Amygdala (tissue), 56 donors: Measurements from ENCODE around the gene PBRM1.
A peak's percentile ranks its signal among the peaks of the same experiment; 100 is the strongest.
"Not testable (repeated sequence)": the region's sequence is repeated elsewhere in the genome, so short reads cannot be mapped to it uniquely, and the experiment has no call there.

Source experiments
- DNase-seq, 56 donors: peaks; one replicate each; lab custom pipeline; 2025; lab: John Stamatoyannopoulos, UW

Gene PBRM1

DNA sequence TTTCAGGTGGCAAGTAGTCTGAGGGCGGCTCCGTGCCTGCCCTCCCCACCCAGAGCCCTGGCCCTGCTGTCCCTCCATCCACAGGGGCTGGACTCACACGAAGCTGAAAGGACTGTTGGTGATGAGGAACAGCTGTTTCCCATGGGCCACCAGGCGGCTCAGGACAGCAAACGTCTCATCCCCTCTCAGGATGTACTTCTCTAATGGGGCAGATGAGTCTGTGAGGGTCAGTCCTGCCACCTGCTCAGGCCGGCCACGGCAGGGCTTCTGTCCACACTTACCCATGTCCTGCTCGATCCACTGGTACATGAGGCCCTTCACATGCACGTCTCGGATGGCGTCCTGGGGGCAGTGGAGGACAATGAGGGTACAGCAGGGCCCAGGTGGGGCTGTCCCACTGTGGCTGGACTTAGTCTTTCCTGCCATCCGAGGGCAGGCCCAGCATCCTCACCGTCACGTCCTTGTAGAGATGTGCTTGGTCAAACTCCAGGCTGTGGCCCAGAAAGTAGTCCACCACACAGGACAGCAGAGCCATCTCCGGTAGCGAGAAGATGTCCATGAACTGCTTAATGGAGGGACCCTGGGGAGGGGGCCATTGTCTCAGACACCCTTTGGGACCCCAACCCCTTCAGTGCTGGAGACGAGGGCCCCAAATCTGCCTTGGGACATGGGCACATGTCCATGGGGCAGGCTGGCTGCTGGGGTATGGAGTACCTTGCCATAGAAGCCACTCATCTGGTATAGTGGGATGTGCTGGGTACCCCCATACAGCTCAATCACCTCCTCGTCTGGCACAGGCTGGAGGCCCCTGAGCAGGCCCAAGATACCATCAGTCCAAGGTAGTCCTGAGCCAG, 157.8 kb downstream of the PBRM1 start:
- no peak for DNase-seq

DNA sequence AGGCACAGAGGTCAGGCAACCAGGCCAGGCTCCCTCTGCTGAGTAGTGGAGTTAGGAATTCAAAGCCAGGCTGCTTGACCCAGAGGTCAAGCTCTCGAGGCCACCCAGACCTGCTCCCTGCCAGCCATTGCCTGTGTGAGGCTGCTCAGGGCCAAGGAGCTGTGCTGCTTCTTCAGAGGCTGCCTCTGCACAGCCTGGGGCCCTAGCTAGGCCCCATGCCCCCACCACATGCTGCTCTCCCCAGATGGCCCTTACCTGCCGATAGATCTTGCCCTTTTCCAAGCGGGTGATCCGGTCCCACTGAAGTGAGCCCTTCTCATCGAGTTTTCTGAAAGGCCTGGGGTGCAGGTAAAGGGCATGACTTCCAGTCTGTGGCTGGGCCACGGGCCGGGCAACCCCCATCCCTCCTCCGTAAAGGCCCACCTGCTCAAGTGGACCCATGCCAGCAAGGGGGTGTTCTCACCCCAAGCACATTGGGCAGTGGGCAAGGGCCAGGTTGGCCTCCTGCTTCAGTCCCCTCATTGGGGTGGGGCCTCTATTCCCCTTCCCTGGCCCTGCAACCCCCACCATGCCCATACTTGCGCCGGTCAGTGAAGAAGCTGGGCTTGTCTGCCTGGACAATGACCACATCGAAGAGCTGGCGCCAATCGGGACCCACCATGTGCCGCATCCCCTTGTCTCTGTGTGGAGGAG, 158.5 kb downstream of the PBRM1 start:
- no peak for DNase-seq

DNA sequence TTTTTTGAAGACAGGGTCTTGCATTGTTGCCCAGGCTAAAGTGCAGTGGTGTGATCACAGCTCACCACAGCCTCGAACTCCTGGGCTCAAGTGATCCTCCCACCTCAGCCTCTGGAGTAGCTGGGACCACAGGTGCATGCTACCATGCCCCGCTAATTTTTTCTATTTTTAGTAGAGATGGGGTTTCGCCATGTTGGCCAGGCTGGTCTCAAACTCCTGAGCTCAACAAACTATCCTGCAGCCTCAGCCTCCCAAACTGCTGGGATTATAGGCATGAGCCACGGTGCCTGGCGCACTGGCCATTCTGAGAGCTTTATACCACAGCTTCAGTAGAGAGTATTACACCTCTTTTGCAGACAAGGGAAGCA, 159.1 kb downstream of the PBRM1 start:
- not testable (repeated sequence) for DNase-seq

DNA sequence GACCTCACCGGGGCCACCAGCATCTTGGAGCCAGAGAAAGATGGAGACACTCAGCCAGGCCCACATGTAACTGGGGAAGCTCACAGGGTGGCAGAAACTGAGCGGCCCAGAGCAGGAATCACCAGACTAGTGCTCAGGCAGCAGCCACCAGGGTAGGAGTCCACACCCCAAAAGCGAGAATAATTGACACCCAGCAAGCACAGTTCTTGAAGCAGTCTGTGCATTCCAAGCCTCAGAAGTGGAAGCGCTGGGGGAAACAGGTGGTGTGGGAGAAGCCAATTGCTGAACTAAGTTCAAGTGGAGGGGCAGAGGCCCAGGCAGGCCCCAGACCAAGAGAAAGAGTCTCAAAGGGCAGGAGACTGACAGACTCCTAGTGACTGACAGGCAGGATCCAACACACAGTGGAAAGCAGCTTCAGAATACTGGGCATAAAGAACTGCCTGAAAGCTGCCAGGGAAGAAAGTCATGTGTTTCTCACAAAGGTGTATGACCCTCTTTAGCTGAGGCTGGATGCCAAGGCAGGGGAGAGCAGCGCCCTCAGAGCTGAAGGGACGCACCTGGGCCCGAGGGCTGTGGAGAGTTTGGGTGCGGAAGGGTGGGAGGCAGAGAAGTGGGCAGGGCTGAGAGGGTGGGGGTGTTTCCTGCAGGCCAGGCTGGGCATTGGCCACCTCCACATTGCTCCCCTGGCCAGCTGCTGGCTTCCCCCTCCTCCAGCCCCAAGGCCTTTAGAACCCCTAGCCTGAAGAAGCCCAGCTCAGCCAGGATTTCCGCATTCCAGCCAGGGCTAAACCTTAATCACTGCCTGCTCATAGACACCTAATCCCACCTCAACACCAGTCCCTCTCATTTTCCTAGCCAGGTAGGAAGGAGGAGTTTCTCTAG, 159.8 kb downstream of the PBRM1 start:
- DNase-seq, result no peak

DNA sequence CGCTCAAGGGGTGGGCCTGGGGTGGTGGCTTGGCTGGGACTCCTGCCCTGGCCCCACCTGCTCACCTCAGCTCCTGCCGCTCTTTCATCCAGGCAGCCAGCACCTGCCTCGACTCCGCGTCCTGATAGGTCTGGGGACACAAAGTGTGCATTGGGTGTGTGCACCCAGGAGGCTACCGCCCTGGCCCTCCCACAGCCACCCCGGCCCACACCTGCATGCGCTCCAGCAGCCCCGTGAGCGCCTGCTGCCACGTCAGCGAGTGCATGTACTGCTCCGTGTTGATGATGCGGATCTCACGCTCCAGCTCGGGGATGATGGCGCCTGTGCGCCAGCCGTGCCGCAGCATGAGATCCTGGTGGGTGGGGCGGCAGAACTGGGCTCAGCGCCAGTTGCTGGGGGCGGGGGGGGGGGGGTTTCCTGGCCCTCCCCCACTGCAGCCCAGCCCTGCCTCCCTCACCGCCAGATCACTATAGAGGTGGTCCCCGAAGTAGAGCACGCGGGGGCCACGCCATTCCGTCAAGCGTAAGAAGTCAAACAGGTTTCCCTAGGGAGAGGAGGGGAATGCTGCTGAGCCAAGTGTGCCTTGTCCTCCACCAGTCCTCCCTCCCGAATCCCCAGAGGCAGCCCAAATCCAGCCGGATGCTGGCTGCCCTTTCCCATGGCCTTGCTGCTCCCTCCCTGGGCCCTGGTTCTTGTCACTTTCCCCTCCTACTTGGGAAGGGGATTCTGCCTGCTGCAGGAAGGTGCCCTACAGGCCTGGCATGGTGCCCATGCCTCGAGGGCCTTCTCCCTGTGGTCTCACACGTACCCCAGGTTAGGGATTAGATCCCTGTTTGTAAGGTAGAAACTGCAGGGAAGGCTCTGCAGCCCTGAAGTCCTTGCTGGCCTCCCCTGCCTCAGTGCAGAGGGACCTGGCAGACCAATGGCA, 160.7 kb downstream of the PBRM1 start:
- no peak for DNase-seq

DNA sequence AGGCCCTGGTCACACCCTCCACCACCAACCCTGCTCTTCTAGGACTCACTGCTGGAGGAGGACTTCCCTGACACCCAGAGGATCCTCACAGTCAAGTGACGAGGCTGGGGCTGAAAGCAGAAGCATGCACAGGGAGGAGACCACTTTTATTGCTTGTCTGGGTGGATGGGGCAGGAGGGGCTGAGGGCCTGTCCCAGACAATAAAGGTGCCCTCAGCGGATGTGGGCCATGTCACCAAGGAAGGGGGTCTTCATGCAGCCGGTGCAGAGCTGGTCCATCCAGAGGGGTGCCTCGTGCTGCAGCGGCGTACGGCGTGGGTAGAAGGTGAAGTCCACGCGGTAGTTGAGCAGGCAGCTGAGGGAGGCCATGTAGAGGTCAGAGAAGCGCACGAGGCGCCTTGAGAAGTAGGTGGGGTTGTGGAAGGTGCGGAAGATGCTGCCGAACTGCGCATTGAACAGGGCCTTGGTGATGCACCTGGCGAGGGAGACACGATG, 161.4 kb downstream of the PBRM1 start:
- DNase-seq, result no peak

DNA sequence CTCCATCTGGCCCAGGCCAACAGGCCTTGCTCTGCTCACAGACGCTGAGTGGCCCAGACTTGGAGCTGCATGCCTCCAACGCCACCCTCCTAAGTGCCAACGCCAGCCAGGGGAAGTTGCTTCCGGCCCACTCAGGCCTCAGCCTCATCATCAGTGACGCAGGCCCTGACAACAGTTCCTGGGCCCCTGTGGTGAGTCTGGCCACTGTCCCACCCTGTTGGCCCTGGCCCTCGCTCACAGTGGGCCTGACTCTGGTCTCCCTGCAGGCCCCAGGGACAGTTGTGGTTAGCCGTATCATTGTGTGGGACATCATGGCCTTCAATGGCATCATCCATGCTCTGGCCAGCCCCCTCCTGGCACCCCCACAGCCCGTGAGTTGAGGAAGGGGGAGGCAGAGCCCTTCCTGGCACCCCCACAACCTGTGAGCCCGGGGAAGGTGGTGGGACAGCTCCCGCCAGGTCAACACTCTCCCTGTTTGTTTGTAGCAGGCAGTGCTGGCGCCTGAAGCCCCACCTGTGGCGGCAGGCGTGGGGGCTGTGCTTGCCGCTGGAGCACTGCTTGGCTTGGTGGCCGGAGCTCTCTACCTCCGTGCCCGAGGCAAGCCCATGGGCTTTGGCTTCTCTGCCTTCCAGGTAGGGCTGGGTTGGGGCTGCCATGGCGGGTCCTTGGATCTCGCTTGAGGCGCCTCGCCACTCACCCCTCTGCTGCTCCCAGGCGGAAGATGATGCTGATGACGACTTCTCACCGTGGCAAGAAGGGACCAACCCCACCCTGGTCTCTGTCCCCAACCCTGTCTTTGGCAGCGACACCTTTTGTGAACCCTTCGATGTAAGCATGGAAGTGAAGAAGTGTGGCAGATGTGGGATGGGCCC, 162.1 kb downstream of the PBRM1 start:
- no peak for DNase-seq

DNA sequence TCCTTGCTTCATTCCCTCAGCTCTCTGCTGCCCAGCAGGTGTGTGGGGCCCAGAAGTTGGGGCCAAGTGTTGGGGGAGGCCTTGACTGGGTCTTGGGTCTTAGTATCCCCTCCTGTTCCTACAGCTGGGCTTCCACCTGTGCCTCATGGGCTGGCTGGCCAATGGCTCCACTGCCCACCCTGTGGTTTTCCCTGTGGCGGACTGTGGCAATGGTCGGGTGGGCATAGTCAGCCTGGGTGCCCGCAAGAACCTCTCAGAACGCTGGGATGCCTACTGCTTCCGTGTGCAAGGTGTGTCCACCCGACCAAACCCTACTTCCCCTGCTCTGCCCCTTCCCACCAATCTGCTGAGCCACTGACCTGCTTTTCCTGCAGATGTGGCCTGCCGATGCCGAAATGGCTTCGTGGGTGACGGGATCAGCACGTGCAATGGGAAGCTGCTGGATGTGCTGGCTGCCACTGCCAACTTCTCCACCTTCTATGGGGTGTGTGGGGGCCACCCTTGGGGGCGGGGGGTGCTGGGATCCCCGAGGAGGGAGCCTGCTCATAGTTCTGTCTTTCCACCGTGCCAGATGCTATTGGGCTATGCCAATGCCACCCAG, 163.0 kb downstream of the PBRM1 start:
- DNase-seq, result no peak

DNA sequence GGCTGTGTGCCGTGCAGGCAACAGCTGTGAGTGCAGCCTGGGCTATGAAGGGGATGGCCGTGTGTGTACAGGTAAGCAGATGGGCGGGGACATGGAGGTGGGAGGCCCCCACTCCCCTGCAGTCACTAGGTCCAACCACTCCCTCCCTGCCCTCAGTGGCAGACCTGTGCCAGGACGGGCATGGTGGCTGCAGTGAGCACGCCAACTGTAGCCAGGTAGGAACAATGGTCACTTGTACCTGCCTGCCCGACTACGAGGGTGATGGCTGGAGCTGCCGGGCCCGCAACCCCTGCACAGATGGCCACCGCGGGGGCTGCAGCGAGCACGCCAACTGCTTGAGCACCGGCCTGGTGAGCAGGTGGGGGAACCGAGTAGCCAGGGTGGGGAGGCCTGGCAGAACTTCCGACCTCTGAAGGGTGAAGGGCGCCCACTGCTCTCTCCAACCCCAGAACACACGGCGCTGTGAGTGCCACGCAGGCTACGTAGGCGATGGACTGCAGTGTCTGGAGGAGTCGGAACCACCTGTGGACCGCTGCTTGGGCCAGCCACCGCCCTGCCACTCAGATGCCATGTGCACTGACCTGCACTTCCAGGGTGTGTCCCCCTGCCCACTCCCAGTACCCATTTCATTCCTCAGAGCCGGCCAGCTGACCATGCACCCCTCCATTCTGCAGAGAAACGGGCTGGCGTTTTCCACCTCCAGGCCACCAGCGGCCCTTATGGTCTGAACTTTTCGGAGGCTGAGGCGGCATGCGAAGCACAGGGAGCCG, 163.6 kb downstream of the PBRM1 start:
- no peak for DNase-seq

DNA sequence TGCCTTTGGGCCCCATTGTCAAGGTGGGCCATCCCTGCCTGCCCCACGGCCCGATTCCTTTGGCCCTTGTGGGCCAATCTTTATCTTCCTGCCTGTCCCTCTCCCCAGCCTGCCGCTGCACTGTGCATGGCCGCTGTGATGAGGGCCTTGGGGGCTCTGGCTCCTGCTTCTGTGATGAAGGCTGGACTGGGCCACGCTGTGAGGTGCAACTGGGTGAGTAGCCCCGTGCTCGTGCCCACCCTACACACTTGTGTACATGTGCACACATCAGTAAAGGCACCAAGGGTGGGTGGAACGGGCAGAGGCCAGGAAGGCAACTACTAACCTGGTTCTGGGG, 164.3 kb downstream of the PBRM1 start:
- DNase-seq, result no peak

DNA sequence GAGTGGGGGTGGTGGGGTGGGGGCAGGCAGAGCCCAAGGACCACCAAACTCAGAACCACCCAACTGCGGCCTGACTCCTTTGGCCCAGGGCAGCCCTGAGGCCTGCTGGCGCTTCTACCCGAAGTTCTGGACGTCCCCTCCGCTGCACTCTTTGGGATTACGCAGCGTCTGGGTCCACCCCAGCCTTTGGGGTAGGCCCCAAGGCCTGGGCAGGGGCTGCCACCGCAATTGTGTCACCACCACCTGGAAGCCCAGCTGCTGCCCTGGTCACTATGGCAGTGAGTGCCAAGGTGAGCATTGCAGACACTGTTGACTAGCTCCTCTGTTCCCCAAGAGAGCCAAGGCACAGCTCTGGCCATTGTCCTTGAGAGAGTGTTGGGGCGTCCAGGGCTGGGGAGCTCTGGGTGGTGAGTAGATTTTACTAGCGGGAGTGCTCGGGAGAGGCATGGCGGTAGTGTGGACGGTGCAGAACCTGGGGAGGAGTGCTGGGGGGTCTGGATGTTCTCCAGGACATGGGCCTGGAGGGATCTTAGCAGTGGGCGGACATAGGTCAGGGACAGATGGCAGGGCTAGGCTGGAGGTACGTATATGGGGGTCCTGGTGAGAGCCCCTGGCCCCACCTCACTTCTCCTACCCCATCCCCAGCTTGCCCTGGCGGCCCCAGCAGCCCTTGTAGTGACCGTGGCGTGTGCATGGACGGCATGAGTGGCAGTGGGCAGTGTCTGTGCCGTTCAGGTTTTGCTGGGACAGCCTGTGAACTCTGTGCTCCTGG, 164.8 kb downstream of the PBRM1 start:
- no peak for DNase-seq

DNA sequence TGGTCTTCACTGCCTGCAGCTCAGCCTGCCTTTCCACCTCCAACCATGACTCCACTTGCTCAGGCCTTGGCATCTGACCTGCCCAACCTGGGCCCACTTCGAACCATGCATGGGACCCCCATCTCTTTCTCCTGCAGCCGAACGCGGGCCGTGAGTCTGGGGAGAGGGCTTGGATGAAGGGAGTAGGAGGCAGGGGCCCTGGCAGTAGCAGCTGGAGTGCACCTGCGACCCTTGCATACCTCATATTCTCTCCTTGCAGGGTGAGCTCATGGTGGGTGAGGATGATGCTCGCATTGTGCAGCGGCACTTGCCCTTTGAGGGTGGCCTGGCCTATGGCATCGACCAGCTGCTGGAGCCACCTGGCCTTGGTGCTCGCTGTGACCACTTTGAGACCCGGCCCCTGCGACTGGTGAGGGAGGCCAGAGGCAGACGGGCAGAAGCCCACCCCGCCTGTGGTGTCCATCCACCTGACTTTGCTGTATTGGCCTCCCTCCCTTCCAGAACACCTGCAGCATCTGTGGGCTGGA, 165.5 kb downstream of the PBRM1 start:
- no peak for DNase-seq

DNA sequence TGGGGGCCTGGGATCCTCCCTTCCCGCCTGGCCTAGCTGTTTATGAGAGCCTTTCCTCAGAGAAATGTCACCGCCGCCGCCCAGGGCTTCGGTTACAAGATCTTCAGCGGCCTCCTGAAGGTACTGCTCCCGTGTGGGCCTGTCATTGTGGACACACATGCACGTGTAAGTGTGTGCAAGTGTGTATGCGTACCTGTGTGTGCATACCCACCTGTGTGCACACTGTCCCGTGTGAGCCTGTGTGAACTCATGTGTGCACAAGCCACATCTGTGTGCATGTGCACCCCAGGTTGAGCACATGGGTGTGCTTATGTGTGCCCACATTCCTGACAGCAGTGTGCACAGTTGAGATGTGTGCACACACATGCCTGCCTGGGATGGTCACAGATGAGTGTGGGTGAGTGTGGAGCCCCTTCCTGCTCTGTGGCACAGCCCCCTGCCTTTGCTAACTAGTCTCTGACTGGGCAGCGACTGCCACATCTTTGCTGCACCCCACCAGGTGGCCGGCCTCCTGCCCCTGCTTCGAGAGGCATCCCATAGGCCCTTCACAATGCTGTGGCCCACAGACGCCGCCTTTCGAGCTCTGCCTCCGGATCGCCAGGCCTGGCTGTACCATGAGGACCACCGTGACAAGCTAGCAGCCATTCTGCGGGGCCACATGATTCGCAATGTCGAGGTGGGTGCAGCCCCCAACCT, 166.1 kb downstream of the PBRM1 start:
- no peak for DNase-seq

DNA sequence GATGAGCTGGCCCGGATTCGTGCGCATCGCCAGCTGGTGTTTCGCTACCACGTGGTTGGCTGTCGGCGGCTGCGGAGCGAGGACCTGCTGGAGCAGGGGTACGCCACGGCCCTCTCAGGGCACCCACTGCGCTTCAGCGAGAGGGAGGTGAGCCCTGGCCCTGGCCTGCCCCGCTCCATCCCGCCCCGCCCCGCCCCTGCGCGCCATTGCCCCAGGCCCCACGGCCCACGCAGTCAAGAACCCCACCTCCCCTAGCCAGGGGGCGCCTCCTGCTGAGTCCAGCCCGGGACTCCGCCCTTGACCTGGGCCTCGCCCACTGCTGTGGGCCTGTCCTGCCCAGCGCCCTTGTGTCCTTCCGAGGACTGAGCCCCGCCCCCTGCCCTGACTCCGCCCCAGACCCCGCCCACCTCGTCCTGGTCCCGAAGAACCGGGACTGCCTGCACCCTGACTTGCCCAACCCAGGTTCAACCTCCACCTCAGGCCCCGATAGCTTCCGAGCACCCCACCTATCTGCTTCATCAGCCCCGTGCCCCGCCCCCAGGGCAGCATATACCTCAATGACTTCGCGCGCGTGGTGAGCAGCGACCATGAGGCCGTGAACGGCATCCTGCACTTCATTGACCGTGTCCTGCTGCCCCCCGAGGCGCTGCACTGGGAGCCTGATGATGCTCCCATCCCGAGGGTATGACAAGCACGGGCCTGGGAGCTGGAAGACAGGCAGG, 166.8 kb downstream of the PBRM1 start:
- DNase-seq, result peak in 1 of 56 donors; percentile 65
